ENCODE data around the gene TMC1.

Gene TMC1

DNA sequence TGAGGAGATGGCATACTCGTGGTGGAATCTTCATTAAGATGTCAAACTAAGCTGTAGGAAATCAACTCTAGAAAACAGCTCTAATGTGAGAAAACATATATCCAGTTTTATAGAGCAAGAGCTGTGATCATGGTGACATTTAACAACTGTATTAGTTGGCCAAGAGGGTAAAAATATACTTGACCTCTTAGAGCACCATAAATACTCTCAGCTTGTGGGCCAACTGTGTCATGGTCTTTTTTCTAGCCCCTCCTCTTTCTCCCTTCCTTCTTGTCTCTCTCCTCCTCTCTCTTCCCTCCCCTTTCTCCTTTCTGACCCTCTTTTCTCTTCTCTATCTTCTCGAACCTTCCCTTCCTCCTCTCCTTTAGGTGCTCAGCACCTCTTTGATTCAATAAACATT is 54.7 kb downstream of the TMC1 start:
- DNase-seq, result no peak

DNA sequence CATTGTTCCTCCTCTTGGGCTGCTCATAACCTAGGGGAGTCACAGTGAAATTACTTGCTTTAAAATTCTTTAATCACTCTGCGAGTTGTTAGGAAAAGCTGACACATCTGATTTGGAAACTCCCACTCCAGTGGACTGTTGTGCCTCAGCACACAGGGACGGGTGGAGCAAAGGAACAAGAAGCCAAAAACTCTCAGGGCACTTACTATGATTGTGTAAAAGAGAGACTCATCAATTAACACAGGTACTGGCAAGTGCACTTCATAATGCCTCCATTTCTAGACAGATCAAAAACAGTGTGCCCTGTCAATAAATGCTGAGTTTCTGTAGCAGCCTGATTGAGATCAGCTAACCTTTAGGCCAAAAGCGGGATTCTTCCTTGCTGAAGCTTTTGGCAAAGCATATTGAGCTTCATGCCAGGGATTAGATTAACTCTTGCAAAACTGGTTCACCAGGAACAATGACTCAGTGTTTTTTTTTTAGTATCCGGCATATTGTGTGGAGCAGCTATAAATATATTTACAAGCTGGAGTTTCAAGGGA is 55.9 kb downstream of the TMC1 start:
- no peak for DNase-seq

DNA sequence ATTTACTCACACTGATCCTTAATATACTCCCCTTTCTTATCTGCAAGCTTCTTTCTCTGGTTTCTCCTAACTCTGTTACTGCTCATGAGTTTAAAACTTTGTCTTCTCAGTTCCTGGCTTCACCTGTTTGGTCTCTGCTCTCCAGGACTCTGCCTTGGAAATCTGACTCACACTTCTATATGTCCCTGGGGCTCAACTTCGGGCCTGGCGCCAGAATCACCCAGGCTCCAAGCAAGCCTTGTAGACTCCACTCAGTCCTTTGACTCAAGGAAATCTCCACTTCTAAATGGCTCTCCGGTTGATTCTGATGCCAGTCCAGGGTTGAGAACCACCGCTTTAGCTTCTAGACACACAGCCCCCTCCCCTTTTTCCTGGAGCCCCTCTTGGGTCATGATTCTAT is 57.8 kb downstream of the TMC1 start:
- DNase-seq, result no peak

DNA sequence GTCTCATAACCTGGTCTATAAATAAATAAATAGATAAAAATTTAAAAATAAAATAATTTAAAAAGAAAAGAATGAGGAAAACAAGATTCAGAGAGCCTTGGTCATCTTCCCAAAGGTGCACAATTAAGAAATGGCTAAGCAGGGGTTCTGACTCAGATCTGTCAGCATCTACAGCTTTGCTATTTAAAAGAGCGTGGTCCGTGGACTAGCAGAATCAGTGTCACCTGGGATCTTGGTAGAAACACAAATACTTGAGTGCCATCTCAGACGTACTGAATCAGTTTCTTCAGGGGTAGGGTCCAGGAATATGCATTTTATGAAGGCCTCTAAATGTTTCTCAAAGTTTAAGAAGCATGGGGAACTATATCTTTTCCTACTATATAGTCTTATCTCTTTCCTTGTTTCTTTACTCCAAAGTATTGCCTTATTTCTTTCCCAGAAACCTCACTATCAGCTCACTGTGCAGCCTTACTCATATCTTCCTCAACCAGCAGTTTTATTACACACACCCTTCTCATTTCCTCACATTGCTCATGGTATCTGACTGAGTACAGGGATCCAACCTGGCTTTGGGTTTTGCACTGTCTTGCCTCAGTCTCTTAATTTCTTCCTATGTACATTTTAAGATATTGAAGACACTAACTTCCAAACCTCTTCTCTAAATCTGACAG is 58.6 kb downstream of the TMC1 start:
- DNase-seq, result no peak

DNA sequence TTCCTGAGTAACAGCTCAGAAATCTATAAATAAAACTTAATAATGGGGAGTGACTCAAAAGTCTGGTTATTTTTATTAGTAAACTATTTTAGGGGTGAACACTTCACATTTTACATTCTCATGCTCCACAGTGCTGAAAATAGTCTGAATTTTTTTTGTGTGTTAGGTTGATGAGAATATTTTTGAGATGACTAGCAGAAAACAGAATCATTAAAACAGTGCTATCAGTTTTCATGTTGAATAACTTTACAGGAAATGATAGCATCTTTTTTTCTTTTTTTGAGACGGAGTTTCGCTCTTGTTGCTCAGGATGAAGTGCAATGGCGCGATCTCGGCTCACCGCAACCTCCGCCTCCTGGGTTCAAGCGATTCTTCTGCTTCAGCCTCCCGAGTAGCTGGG is 60.3 kb downstream of the TMC1 start:
- no peak for DNase-seq

DNA sequence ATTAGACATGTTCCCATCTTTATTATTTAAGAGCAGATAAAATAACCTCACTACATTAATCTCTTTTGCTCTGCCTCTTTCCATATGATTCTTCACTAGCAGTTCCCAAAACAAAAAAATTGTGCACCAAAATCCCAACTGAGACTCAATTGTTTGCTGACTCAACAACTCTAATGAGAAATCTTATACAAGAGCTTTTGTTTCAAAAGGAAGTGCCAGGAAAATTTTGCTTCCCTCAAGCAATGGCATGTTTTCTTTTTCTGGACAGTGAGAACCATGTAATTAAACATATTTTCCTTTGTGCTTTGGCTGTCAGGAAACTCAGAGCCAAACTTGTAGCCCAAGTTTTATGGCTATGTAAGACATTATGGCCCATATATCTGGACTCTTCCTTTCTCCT is 62.0 kb downstream of the TMC1 start:
- DNase-seq, result no peak

DNA sequence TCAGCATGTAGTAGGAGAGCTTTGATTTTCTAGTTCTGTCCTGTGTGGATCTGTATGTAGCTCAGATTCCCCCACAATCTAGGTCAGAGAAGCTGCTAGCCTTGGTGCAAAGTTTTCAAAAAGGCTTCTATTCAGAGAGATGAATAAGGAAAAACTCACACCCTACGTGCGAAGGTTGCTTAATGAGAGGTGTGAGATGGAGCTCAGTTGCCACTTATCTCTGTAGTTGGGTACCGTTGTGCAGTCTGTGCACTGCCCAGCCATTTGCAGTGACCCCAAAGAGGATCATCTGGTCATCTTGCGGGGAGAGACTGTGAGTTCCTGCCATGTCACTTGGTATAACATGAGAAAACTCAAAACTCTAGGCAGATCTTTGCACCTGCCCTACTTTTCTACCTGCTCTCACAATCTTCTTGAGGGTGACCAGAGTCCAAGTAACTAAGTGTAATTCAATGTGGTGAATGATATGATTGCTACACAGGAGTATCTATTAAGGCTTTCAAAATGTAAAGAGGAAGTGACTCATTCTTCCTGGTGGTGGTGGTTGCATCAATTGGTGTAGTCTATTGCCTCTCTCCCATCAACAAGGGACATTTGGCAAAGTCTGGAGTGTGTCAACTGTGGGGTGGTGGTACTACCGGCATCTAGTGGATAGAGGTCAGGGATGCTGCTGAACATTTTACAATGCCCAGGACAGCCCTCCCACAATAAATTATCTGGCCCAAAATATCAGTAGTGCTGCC is 65.2 kb downstream of the TMC1 start:
- DNase-seq, result no peak

DNA sequence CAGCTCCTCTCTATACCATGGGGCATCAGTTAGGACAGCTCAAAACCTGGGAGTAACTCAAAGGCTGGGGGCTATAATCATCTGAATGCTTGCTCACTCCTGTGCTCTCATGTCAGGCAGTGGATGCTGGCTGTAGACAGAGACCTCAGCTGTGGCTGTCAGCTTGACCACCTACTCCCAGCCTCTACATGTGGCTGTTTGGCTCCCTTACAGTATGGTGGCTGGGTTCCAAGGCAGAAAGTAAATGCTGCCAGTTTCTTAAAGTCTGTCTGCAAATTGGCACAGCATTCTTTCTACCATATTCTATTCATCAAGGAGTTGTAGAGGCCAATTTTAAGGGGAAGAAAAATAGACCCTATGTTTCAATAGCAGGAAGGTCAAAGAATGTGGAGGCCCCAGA is 66.9 kb downstream of the TMC1 start:
- no peak for DNase-seq

DNA sequence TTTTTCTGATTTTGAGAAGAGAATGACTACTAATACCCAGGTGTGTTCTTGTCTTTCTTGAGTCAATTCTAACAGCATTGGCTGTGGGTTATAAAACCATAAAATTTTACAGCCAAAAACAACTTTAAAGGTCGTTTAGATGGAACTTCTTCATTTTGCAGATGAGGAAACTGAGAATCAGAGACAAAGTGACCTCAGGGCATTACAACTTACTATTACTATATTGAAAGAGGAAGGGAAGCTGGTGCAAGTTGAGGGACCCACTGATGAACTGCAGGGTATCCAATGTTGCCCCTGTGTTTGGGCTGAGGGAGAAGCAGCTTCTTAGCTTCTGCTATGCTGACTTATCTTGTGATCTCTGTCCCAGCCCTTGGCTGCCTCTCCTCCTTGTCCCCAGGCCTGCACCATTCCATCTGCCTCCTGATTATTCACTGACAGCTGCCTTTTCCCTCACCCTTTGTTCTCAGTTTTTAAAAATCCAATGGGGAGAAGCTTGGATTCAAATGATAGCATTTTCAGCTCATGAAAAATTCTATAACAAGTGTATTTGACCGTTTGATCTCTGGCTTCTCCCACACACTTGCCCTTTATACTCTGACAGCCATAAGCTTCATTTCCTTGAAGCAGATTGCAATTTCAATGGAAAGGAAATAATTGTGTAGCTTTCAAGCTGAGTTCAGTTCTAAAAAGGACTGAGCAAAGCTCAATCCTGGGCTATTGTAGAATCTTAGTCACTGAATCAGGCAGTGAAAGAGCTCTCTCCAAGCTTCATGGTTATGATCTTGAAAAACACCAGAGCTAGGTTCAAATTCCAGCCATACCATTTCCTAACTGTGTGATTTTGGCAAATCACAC is 68.5 kb downstream of the TMC1 start:
- no peak for DNase-seq

DNA sequence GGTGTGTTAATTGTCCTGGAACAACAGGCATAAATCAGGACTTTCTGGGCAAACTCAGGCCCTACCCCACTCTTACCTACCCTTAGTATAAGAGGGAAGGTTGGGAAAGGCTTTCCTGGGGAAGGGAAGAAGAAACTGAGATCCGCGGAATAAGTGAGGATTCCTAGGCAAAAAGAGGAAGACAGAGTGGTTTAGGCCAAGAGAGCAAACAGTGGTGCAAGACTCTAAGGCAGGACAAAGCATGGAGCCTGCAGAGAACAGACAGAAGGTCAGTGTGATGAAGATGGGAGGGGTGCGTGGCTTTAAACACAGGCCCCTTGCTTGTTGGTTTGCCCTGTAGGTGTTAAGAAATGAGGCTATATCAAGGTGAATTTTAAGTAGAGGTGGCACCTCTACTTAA is 69.4 kb downstream of the TMC1 start:
- DNase-seq, result no peak

DNA sequence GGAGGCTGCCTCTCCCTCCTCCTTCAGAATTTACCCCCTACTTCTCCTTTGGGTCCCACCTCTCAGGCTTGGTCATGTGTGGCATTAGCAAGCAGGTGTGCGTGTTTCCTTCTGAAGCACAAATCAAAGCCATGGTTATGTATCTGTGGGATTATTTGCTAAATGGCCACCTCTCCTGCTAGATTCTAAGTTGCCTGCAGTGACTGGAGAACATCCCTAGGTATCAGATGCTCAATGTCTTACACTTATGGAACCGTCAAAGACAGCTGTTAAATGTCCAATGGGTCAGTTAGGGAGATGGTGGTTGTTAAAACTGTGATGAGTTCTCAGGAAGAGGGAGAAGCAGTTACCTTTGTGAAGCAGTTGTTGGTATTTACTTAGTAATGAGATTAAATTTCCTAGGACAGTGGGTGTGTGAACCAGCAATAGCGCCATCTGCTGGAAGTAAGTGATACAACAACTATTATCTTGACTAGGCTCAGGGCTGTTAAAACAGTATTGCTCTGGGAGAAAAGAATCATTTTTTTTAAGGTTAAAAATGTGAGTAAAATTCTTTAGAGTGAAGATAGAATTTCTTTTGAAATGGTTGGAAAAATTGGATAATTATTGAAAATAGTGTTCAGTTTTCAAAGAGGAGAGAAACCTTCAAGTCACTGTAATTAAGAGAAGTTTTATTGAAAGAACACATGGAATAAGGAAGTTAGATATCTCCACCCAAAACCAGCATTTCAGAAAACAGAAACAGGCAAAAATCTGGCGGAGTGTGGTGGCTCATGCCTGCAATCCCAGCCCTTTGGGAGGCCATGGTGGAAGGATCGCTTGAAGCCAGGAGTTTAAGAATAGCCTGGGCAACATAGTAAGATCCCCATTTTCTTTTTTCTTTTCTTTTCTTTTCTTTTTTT is 71.3 kb downstream of the TMC1 start:
- no peak for DNase-seq

DNA sequence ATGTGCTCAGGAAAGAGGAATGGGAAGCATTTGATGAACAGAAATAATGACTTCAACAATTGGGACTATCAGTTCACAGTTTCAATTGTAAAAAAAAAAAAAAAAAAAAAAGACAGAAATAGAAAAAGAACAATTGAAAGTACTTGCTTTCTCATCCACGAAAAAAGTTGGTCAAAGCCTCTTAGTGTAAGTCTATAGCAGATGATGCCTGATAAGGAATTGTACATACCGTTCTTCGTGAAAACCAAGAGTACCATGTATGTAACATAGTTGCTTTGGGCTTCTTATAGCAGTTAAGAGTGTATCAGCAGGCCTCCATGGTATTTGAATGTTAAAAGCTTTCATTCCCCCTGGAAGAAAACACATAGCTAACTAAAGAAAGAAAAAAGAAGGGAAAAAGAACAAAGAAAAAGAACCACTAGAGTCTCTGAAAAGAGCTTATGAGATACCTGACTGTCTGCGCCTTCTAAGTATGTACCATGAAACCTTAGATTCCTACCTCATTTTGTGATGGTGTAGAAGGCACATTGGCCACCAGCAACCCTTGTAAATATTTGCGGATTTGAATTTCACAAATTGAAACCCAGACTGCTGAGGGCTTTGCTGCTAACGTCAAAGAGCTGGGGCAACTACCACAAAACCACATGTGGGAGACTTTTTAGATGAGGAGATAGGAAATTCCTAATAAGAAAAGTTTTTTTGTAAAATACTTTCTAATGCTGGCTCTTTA is 75.2 kb downstream of the TMC1 start:
- DNase-seq, result no peak

DNA sequence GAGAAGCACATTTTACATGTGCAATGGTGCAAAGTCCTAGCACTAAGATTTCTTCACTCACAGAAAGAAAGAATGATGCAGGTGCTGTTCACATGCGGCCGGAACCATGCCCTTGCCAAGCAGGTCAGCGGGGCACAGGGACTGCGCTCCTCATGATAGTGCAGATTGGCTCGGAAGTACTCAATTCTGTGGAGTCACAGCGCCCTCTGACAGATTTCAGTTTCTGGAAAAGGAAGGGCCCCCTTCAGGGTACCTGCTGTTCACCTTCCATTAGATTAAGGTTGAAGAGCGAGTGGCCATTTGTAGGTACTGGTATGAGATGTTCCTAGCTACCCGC is 75.7 kb downstream of the TMC1 start:
- no peak for DNase-seq

DNA sequence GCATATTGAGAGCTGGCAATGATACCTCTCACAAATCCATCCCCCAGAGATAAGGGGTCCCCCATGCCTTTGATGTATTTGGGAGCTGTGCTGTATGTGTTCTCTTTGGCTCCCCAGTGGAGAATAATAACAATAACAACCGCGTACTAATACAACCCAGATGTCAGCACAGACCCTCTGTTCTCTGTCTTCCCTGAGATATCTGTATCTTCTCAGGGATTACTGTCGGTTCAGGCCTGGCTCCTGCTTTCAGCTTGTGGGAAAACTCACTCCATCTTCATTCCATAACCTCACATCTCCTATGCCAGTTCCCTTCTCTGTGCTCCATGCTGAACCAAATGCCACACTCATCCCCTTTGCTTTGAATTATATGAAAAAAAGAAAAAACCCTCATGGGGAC is 76.2 kb downstream of the TMC1 start:
- no peak for DNase-seq

DNA sequence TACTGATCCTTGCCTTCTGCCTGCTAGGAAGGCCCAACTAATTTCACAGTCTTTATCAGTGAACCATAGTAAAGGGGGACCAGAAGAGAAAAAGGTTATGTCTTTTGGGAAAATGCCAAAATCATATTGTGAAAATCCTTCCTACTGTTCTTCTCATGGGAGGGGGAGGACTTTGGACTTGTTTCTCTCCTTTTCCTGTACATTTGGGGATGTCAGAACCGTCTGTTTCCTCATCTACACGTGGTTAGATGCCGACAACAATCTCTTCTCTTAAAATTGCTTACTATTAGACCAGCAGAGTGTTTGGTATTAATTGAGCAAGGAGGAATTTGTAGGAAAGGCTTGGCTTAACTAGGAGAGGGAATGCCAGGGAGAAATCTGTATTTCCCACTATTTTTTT is 77.2 kb downstream of the TMC1 start:
- no peak for DNase-seq

DNA sequence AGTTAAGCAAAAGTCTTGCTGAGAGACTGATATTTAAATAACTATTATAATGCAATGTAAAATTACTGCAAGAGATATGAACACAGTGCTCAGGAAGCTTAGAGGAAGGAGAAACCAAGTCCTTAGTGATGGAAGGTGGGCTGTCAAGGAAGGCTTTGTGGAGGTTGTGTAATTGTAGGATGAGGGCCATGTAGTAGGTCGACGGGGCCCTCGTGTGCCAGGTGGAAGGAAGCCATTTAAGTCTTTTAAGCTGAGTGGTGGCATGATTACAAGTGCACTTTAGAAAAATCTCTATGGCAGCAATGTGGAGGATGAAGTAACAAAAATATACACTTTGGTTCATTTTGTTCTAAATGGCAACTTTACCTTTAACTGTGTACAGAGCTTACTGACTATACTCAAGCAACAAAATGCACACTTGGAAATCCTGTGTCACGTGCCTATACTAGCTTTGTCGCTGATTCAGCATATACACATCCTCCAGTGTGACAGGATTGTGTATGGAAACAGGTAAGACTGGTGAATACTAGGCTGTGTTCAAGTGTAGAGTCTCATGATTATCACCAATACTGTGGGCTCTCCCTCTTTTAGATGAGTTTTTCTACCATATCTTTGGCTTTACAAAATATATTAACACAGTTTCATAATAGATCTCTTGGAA is 78.6 kb downstream of the TMC1 start:
- no peak for DNase-seq

DNA sequence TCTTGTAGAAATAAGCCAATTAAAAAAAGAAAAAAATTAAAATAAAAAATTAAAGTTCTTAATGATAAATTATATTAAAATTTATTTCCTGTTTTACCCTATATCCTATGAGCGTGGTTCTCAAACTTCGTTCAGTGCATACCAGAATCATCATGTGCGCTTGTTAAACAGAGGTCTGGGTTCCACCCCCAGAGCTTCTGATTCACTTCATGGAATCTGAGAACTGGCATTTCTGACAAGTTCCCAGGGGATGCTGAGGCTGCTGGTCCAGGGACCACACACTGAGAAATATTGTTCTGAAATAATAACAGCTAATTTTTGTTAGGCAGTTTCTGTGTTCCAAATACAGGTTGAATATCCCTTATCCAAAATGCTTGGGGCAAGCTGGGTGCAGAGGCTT is 79.3 kb downstream of the TMC1 start:
- no peak for DNase-seq

DNA sequence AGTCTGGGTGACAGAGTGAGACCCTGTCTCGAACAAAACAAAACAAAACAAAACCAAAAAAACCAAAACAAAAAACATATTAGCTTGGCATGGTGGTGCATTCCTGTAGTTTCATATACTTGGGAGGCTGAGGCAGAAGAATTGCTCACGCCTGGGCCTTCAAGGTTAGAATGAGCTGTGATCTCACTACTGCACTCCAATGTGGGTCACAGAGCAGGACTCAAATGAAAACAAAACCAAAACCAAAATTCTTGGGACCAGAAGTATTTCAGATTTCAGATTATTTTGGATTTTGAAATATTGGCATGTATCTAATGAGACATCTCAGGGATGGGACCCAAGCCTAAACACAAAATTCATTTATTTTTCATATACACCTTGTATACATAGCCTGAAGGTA is 80.2 kb downstream of the TMC1 start:
- no peak for DNase-seq

DNA sequence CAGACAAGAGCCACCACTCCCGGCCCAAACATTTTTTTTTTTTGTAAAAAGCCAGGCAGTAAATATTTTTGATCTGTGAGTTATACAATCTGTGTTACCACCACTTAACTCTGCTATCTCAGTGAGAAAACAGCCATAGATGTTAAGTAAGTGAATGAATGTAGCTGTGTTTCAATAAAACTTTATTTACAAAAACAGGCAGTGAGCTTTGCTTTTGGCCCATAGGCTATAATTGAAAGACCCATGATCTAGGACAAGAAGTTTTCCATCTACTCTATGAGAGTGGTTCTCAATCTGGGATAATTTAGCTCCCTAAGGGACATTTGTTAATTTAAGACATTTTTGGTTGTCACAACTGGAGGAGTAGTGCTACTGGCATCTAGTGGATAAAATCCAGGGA is 91.0 kb downstream of the TMC1 start:
- no peak for DNase-seq

DNA sequence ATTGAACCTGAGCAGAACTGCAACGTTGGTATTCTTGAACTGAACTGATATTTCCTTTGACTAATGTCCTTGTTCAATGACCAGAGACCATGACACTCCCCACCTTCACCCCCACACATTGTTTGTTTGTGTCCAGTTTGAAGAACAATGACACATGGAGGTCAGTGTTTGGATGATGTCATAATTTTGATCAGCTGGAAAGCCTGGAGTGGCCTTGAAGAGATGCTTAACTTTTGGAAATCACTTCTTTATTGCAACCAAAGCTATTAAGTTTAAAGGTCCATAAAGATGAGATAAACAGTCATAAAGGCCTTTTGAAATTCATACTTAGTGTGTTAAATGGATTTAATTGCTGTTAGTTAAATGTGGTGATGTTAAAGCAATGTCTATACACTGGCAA is 92.7 kb downstream of the TMC1 start:
- DNase-seq, result no peak

DNA sequence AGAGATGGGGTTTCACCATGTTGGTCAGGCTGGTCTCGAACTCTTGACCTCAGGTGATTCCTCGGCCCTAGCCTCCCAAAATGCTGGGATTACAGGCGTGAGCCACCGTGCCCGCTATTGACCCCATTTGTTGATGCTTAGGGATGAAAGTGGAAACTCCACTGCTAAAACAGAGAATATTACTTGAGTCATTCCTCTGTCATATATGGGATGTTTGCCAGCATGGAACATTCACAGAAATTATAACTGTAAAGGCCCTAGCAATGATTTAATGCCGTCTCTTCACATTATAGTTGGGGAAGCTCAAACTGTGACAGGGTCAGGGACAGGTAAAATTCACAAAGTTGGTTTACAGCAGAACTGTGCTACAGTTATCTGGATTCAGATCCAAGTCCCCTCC is 94.5 kb downstream of the TMC1 start:
- no peak for DNase-seq

DNA sequence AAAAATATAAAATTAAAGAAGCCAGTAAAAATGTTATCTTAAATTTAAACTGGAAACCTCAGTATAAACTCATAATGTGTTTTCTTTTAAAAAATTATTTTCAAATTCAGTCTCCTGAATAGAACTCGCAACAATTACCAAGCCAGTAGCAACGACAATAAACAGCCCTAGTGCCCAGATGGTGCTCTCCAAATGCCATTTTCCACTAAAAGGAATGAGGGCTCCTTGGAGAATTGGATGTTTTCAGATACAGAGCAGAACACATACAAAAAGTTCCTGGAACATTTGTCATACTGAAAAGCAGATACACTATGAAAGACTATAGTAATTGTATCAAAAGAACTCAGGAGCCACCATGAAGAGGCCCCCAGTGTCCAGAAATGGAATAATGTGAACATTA is 97.4 kb downstream of the TMC1 start:
- no peak for DNase-seq

All from activated CD4-positive, alpha-beta T cell treated with anti-CD3 and anti-CD28 coated beads for 1 hour (primary cell).